ENCODE results near the gene MC1R.

MC1R gene

GRCh38 chr16:89880477-89881367 is 37.9 kb upstream of the MC1R start:
- H3K4me3 ChIP-seq (ENCODE audit: low read depth, low read length), result no peak overlapping the region
- TF ChIP-seq, protein P1, sequence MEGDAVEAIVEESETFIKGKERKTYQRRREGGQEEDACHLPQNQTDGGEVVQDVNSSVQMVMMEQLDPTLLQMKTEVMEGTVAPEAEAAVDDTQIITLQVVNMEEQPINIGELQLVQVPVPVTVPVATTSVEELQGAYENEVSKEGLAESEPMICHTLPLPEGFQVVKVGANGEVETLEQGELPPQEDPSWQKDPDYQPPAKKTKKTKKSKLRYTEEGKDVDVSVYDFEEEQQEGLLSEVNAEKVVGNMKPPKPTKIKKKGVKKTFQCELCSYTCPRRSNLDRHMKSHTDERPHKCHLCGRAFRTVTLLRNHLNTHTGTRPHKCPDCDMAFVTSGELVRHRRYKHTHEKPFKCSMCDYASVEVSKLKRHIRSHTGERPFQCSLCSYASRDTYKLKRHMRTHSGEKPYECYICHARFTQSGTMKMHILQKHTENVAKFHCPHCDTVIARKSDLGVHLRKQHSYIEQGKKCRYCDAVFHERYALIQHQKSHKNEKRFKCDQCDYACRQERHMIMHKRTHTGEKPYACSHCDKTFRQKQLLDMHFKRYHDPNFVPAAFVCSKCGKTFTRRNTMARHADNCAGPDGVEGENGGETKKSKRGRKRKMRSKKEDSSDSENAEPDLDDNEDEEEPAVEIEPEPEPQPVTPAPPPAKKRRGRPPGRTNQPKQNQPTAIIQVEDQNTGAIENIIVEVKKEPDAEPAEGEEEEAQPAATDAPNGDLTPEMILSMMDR (IDR thresholded peaks at IDR 0.05; ENCODE audit: insufficient read depth, low read depth, low read length, missing control alignments), result no peak
- no peak for DNase-seq (ENCODE audit: low read depth)

GRCh38 chr16:89881368-89881730 is 37.3 kb upstream of the MC1R start:
- no peak for DNase-seq (ENCODE audit: low read depth)
- TF ChIP-seq, protein P1 (IDR thresholded peaks at IDR 0.05; ENCODE audit: insufficient read depth, low read depth, low read length, missing control alignments), result no peak
- H3K4me3 ChIP-seq (ENCODE audit: low read depth, low read length), result no peak overlapping the region

- TF ChIP-seq, protein P1 (IDR thresholded peaks at IDR 0.05; ENCODE audit: insufficient read depth, low read depth, low read length, missing control alignments), result no peak
- DNase-seq (ENCODE audit: low read depth), result no peak
- no peak overlapping the region for H3K4me3 ChIP-seq (ENCODE audit: low read depth, low read length)
Observed at GRCh38 chr16:89883346-89884040, 35.2 kb upstream of the MC1R start.

DNA sequence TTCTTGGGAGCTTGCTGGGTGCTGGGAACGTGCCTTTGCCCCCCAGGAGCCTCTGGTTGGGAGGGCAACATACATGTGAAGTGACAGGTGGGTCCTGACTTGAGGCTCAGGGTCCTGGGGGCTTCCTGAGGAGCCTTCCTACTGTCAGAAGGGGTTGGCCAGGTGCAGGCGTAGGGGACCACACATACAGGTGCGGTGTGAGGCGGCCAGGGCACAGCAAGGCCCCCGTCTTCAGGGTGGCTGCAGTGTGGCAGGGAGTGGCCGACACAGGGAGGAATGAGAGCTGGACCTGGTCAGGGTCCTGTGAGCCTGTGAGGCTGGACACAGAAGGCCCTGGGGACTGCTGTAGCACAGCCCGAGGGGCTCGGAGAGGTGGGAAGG is 34.6 kb upstream of the MC1R start:
- no peak for DNase-seq (ENCODE audit: low read depth)
- TF ChIP-seq, protein P1 (IDR thresholded peaks at IDR 0.05; ENCODE audit: insufficient read depth, low read depth, low read length, missing control alignments), result no peak
- H3K4me3 ChIP-seq (ENCODE audit: low read depth, low read length), result no peak overlapping the region

DNA sequence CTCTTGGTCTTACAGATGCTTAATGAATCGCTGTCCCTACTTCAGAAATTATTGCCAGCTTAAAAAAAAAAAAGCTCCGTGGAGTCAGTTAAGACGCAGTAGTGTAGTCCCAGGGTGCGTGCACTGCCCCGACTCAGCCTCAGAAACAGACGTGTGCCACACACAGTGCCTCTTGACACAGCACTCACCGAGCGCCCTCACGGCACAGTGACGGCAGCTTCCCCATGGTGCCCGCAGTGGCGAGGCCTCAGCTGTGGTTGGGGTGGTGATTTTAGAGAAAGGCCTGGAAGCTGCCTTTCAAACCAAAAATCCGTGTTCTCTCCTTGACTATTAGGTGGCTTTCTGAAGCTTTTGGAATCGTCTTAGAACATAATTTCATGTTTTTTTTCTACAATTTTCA is 31.4 kb upstream of the MC1R start:
- no peak for DNase-seq (ENCODE audit: low read depth)
- TF ChIP-seq, protein P1 (IDR thresholded peaks at IDR 0.05; ENCODE audit: insufficient read depth, low read depth, low read length, missing control alignments), result no peak
- H3K4me3 ChIP-seq (ENCODE audit: low read depth, low read length), result no peak overlapping the region

- no peak overlapping the region for H3K4me3 ChIP-seq (ENCODE audit: low read depth, low read length)
- DNase-seq (ENCODE audit: low read depth), result no peak
Observed at GRCh38 chr16:89890200-89890599, 28.5 kb upstream of the MC1R start.

More at GRCh38 chr16:89890200-89890599, 28.5 kb upstream of the MC1R start:
- TF ChIP-seq, protein P1 (IDR thresholded peaks at IDR 0.05; ENCODE audit: insufficient read depth, low read depth, low read length, missing control alignments), result no peak
